ENCODE measurements around the gene LMNA. TPM values are rescaled to one million over a fixed set of nuclear protein-coding genes. Genes with fewer than 3 reads are reported as not detected.
A peak's percentile ranks its signal among the peaks of the same experiment; 100 is the strongest.
"Not testable (repeated sequence)": the region's sequence is repeated elsewhere in the genome, so short reads cannot be mapped to it uniquely, and the experiment has no call there.

The LMNA gene
- polyA plus RNA-seq, 3 donors = 16.5 to 45.5 (median 24.7) TPM

GRCh38 chr1:156119503-156120209 is 5.1 kb downstream of the LMNA start:
- Mint-ChIP-seq H3K27ac (peak overlapping the region; percentile 75 to 97 (median 91)), H3K9me3 (peaks cover 0 to 36% (median 17%) of the 10 kb centered on the region in 7 donors), H3K4me1 (peaks cover 58% of the 10 kb centered on the region), H3K4me3 (peak overlapping the region; percentile 58 to 85), H3K27me3 (ENCODE audit: low read depth in 3 of 3) (peaks cover 91 to 97% (median 92%) of the 10 kb centered on the region in 3 donors), H3K36me3 (peaks cover 15 to 18% of the 10 kb centered on the region in 2 donors)
- Histone ChIP-seq H3K27ac (ENCODE audit: low read depth in 1 of 2, low read length in 2 of 2) (peak overlapping the region in 1 of 2 donors; percentile 59), H3K4me3 (replicated peaks in 1 of 3; ENCODE audit: low read depth in 2 of 3, low read length in 3 of 3) (peak overlapping the region in 1 of 3 experiments; percentile 22), H3K27me3 (ENCODE audit: control insufficient read depth in 2 of 2, insufficient read depth in 2 of 2, low read length in 2 of 2) (peaks cover 66 to 93% of the 10 kb centered on the region in 2 donors), H3K4me2 (replicated peaks; ENCODE audit: extremely low read depth, low read length, poor library complexity, severe bottlenecking) (peak overlapping the region; percentile 42), H3K36me3 (replicated peaks in 1 of 2; ENCODE audit: control insufficient read depth in 1 of 2, insufficient read depth in 2 of 2, low read length in 2 of 2) (no peaks in the 10 kb centered on the region), H3K9ac (ENCODE audit: insufficient read depth, low read length, poor library complexity, severe bottlenecking) (no peak overlapping the region), H3K9me3 (replicated peaks in 1 of 2; ENCODE audit: control insufficient read depth in 1 of 2, insufficient read depth in 1 of 2, low read length in 2 of 2) (peaks cover 3 to 20% of the 10 kb centered on the region in 2 donors), H2AFZ (ENCODE audit: insufficient read depth, low read depth, low read length, poor library complexity, severe bottlenecking) (no peak overlapping the region), H3K79me2 (ENCODE audit: insufficient read depth, low read length) (no peaks in the 10 kb centered on the region), H4K20me1 (ENCODE audit: insufficient read depth, low read length) (peaks cover 60% of the 10 kb centered on the region), H3K4me1 (ENCODE audit: control insufficient read depth in 1 of 2, insufficient read depth in 2 of 2, low read length in 2 of 2) (peaks cover 48 to 57% of the 10 kb centered on the region in 2 donors)
- DNase-seq = peak; percentile 92 to 97 (median 92)
- TF ChIP-seq CTCF (IDR thresholded peaks at IDR 0.05) = peak; percentile 29
- intact Hi-C loops (cut with micrococcal nuclease) = no loop called here
- 27% methylated on average over 3 of the region's 3 CpGs for WGBS (ENCODE audit: insufficient coverage)

GRCh38 chr1:156120318-156120717 is 5.8 kb downstream of the LMNA start:
- peaks cover 0 to 31% (median 20%) of the 10 kb centered on the region in 7 donors for H3K9me3 Mint-ChIP-seq
- H3K36me3 Mint-ChIP-seq = peaks cover 18 to 20% of the 10 kb centered on the region in 2 donors
- peaks cover 61% of the 10 kb centered on the region for H3K4me1 Mint-ChIP-seq
- no peak for TF ChIP-seq CTCF (IDR thresholded peaks at IDR 0.05)
- H3K27ac Mint-ChIP-seq = peak overlapping the region; percentile 75 to 97 (median 91)
- H3K4me3 Mint-ChIP-seq = peak overlapping the region; percentile 58 to 85
- peaks cover 47 to 57% of the 10 kb centered on the region in 2 donors for H3K4me1 ChIP-seq (ENCODE audit: control insufficient read depth in 1 of 2, insufficient read depth in 2 of 2, low read length in 2 of 2)
- peaks cover 65 to 93% of the 10 kb centered on the region in 2 donors for H3K27me3 ChIP-seq (ENCODE audit: control insufficient read depth in 2 of 2, insufficient read depth in 2 of 2, low read length in 2 of 2)
- peaks cover 57% of the 10 kb centered on the region for H4K20me1 ChIP-seq (ENCODE audit: insufficient read depth, low read length)
- peak overlapping the region in 1 of 2 donors; percentile 59 for H3K27ac ChIP-seq (ENCODE audit: low read depth in 1 of 2, low read length in 2 of 2)
- no peak overlapping the region for H3K9ac ChIP-seq (ENCODE audit: insufficient read depth, low read length, poor library complexity, severe bottlenecking)
- peak overlapping the region in 1 of 3 experiments; percentile 22 for H3K4me3 ChIP-seq (replicated peaks in 1 of 3; ENCODE audit: low read depth in 2 of 3, low read length in 3 of 3)
- intact Hi-C loops (cut with micrococcal nuclease) = no loop called here
- WGBS (ENCODE audit: insufficient coverage) = 100% methylated on average over 2 of the region's 3 CpGs
- no peaks in the 10 kb centered on the region for H3K36me3 ChIP-seq (replicated peaks in 1 of 2; ENCODE audit: control insufficient read depth in 1 of 2, insufficient read depth in 2 of 2, low read length in 2 of 2)
- H2AFZ ChIP-seq (ENCODE audit: insufficient read depth, low read depth, low read length, poor library complexity, severe bottlenecking) = no peak overlapping the region
- peaks cover 90 to 97% (median 92%) of the 10 kb centered on the region in 3 donors for H3K27me3 Mint-ChIP-seq (ENCODE audit: low read depth in 3 of 3)
- H3K79me2 ChIP-seq (ENCODE audit: insufficient read depth, low read length) = no peaks in the 10 kb centered on the region
- peak overlapping the region; percentile 42 for H3K4me2 ChIP-seq (replicated peaks; ENCODE audit: extremely low read depth, low read length, poor library complexity, severe bottlenecking)
- peaks cover 3 to 15% of the 10 kb centered on the region in 2 donors for H3K9me3 ChIP-seq (replicated peaks in 1 of 2; ENCODE audit: control insufficient read depth in 1 of 2, insufficient read depth in 1 of 2, low read length in 2 of 2)
- DNase-seq = no peak

- WGBS (ENCODE audit: insufficient coverage) = no CpG with 5 or more reads among the region's 4 CpGs
- H3K9me3 Mint-ChIP-seq = peaks cover 0 to 30% (median 14%) of the 10 kb centered on the region in 7 donors
- DNase-seq; intact Hi-C loops (cut with micrococcal nuclease); H3K27ac ChIP-seq (ENCODE audit: low read depth in 1 of 2, low read length in 2 of 2); H3K36me3 ChIP-seq (replicated peaks in 1 of 2; ENCODE audit: control insufficient read depth in 1 of 2, insufficient read depth in 2 of 2, low read length in 2 of 2); H3K4me2 ChIP-seq (replicated peaks; ENCODE audit: extremely low read depth, low read length, poor library complexity, severe bottlenecking); H3K9ac ChIP-seq (ENCODE audit: insufficient read depth, low read length, poor library complexity, severe bottlenecking); H3K79me2 ChIP-seq (ENCODE audit: insufficient read depth, low read length); H2AFZ ChIP-seq (ENCODE audit: insufficient read depth, low read depth, low read length, poor library complexity, severe bottlenecking); H3K4me3 ChIP-seq (replicated peaks in 1 of 3; ENCODE audit: low read depth in 2 of 3, low read length in 3 of 3): not testable (repeated sequence)
- H3K27ac Mint-ChIP-seq = peak overlapping the region in 3 of 7 donors; percentile 30 to 70 (median 58)
- H3K4me3 Mint-ChIP-seq = peak overlapping the region in 1 of 2 donors; percentile 85
- peaks cover 89 to 96% (median 89%) of the 10 kb centered on the region in 3 donors for H3K27me3 Mint-ChIP-seq (ENCODE audit: low read depth in 3 of 3)
- peaks cover 16 to 17% of the 10 kb centered on the region in 2 donors for H3K36me3 Mint-ChIP-seq
- Histone ChIP-seq H4K20me1 (ENCODE audit: insufficient read depth, low read length) (peaks cover 50% of the 10 kb centered on the region), H3K9me3 (replicated peaks in 1 of 2; ENCODE audit: control insufficient read depth in 1 of 2, insufficient read depth in 1 of 2, low read length in 2 of 2) (peaks cover 3 to 15% of the 10 kb centered on the region in 2 donors), H3K27me3 (ENCODE audit: control insufficient read depth in 2 of 2, insufficient read depth in 2 of 2, low read length in 2 of 2) (peaks cover 58 to 93% of the 10 kb centered on the region in 2 donors), H3K4me1 (ENCODE audit: control insufficient read depth in 1 of 2, insufficient read depth in 2 of 2, low read length in 2 of 2) (peaks cover 48 to 57% of the 10 kb centered on the region in 2 donors)
- H3K4me1 Mint-ChIP-seq = peaks cover 60% of the 10 kb centered on the region
Measured at GRCh38 chr1:156121005-156121404, 6.5 kb downstream of the LMNA start.

All from CD14-positive monocyte (primary cell).